GM18526 (cell line): ENCODE measurements around the gene UROS.

Experiments used
- POLR2A ChIP-seq: IDR thresholded peaks from 3 replicates; pipeline ENCODE4 v1.6.1; 2011; ENCODE audit not compliant: insufficient read length; ENCODE audit errors: extremely low read depth

The UROS gene

GRCh38 chr10:125802739-125803138, 20.3 kb downstream of the UROS start:
- TF ChIP-seq POLR2A = no peak

- TF ChIP-seq POLR2A = no peak
Measured at GRCh38 chr10:125802131-125802530, 20.9 kb downstream of the UROS start.

- no peak for TF ChIP-seq POLR2A
Measured at GRCh38 chr10:125801574-125801973, 21.5 kb downstream of the UROS start.

GRCh38 chr10:125799451-125800182, 23.4 kb downstream of the UROS start:
- TF ChIP-seq POLR2A = no peak

- TF ChIP-seq POLR2A = no peak
Measured at GRCh38 chr10:125797994-125798662, 24.9 kb downstream of the UROS start.

- TF ChIP-seq POLR2A = no peak
Measured at GRCh38 chr10:125797424-125797823, 25.6 kb downstream of the UROS start.

GRCh38 chr10:125795637-125796190, 27.3 kb downstream of the UROS start:
- TF ChIP-seq POLR2A = no peak

- no peak for TF ChIP-seq POLR2A
Measured at GRCh38 chr10:125795128-125795527, 27.9 kb downstream of the UROS start.

GRCh38 chr10:125792342-125793300, 30.4 kb downstream of the UROS start:
- TF ChIP-seq POLR2A = no peak

- TF ChIP-seq POLR2A = no peak
Measured at GRCh38 chr10:125788156-125789034, 34.7 kb downstream of the UROS start.

- no peak for TF ChIP-seq POLR2A
Measured at GRCh38 chr10:125785791-125786190, 37.3 kb downstream of the UROS start.

GRCh38 chr10:125783957-125784356, 39.1 kb downstream of the UROS start:
- TF ChIP-seq POLR2A = no peak

- no peak for TF ChIP-seq POLR2A
Measured at GRCh38 chr10:125783408-125783807, 39.6 kb downstream of the UROS start.

- no peak for TF ChIP-seq POLR2A
Measured at GRCh38 chr10:125782616-125783015, 40.4 kb downstream of the UROS start.

GRCh38 chr10:125782054-125782453, 41.0 kb downstream of the UROS start:
- TF ChIP-seq POLR2A = no peak

- TF ChIP-seq POLR2A = no peak
Measured at GRCh38 chr10:125781374-125781773, 41.7 kb downstream of the UROS start.
